HG02852 (cell line): Measurements from ENCODE around the gene TRIM47.
"Not testable (repeated sequence)": the region's sequence is repeated elsewhere in the genome, so short reads cannot be mapped to it uniquely, and the experiment has no call there.

Source experiments
- ATAC-seq: cut with Tn5 transposase; IDR thresholded peaks from one replicate; pipeline ENCODE4 v1.9.1; 2021; ENCODE audit warnings: mild to moderate bottlenecking, moderate library complexity; ENCODE audit not compliant: unreplicated experiment

The TRIM47 gene

DNA sequence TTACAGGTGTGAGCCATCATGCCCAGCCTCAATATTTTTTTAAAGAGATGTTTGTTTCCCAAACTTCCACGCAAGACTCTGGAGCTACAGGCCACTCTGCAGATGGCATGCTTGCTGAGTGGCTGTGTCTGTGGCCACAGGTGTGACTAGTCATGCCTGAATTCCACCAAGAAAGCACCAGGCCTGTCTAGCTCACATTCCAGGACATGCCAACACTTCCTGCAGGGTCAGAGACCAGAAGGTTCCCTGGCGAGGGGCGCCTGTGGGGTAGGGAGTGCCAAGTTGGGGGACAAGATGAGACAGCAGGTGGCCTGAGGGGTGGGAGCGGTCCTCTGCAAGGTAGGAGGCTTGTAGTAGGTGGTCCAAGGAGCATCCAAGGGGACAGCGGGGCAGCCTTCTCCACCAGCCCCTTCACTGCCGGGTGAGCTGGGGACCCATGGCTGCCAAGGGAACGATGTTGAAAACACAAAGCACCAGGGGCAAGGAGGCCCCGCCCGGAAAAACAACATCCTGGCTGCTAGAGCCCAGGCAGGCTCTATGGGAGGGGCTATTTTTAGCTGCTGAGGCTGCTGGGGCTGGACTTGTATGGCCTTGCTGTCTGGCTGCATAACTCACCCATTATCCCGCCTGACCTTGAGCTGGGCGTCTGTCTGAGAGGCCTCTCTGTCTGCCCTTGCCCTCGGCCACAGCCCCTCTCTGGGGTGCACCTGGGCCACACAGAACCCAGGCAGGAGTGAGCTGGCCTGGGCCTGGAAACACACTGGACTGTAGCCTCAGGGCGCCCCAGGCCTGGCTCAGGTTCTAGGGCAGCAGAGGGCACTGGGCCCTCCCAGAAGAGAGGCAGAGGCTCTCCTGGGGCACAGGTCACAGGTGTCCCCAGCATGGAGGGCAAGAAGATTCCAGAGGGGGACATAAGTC, 5.7 kb downstream of the TRIM47 start:
- ATAC-seq: no peak

DNA sequence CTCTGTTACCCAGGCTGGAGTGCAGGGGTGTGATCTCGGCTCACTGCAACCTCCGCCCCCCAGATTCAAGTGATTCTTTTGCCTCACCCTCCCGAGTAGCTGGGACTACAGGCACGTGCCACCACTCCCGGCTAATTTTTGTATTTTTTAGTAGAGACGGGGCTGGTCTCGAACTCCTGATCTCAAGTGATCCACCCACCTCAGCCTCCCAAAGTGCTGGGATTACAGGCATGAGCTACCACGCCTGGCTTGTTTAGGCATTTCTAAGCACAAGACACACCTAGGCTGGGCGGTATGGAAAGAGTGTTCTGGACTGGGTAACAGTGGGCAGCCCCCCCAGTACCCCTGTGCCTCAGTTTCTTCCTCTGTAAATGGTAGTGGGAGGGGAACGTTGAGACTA, 8.2 kb downstream of the TRIM47 start:
- ATAC-seq: not testable (repeated sequence)

DNA sequence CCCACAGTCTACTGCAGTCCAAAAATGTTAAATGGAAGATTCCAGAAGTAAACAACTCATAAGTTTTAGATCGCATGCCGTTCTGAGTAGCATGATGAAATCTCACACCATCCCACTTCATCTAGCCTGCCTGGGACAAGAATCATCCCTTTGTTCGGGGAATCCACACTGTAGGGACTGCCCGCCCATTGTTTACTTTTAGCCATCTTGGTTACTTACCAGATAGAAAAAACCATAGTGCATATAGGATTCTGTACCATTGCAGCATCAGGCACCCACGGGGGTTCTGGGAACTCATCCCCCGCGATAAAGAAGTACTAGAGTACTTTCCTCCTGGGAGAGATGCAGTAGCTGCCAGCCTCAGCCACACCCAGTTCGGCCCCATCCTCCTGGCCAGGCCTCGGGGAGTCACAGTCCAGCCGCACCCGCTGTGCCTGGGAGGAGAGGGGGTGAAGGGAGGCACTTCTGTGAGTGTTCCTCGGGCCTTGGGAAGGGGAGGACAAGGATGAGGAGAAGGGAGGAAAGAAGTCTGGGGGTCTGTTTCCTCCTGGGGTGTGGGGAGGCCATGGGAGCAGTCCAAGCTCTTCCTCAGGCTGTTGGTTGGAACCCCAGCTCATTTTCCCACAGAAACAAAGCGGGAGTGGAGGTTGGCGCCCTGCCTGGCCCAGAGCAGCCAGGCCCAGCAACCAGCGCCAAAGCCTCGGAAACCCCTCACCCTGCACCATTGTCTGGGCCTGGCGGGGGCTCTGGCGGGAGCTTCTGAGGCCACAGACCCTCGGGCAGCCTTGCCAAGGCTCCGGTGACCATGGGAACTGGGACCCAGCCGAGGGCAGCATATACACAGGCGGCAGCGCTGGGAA, 8.9 kb downstream of the TRIM47 start:
- no peak for ATAC-seq

DNA sequence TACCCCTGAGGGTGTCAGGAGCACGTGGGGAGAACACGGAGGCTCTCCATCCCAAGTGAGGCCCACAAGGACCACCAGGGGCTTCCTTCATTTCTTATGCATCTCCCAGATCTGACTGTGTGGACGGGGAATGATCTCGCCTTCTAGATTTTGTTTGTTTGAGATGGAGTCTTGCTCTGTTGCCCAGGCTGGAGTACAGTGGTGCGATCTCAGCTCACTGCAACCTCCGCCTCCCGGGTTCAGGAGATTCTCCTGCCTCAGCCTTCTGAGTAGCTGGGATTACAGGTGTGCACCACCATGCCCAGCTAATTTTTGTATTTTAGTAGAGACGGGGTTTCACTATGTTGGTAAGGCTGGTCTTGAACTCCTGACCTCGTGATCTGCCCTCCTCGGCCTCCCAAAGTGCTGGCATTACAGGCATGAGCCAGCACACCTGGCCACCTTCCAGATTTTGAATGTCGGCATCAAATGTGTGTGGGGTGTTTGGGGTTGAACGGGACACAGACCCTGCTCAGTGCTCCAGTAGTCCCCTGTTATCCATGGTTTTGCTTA, 9.6 kb downstream of the TRIM47 start:
- ATAC-seq: not testable (repeated sequence)

DNA sequence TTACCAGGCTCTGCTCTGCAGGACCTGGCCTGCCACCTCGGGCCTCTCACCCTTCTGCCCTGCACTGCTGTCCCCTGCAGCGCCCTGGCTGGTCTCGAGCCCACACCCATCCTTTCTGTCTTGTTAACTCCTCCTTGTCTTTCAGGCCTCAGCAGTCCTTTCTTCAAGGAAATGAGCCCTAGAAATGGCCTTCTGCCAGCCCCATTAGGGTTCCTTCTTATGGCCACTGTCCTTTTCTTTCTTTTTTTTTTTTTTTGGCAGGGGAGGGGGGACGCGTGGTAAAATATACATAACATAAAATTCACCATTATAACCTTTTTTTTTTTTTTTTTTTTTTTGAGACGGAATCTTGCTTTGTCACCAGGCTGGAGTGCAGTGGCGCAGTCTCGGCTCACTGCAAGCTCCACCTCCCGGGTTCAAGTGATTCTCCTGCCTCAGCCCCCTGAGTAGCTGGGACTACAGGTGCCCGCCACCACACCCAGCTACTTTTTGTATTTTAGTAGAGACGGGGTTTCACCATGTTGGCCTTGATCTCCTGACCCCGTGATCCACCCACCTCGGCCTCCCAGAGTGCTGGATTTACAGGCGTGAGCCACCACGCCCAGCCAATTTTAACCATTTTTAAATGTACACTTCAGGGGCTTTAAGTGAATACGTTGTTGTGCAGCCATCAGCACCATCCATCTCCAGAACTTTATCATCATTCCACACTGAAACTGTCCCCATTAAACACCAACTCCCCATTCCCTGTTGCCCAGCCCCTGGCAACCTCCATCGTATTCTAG, 12.8 kb downstream of the TRIM47 start:
- not testable (repeated sequence) for ATAC-seq

DNA sequence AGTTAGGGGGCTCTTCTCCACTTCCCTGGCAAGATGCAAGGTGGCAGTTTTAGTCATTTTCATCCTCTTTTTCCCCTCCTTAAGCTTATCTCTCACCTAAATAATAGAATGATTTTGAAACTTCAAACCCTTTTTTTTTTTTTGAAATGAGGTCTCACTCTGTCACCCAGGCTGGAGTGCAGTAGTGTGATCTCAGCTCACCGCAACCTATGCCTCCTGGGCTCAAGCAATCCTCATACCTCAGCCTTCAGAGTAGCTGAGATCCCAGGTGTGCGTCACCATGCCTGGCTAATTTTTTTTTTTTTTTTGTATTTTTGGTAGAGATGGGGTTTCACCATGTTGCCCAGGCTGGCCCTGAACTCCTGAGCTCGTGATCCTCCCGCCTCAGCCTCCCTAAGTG, 13.5 kb downstream of the TRIM47 start:
- ATAC-seq: peak; percentile 6

DNA sequence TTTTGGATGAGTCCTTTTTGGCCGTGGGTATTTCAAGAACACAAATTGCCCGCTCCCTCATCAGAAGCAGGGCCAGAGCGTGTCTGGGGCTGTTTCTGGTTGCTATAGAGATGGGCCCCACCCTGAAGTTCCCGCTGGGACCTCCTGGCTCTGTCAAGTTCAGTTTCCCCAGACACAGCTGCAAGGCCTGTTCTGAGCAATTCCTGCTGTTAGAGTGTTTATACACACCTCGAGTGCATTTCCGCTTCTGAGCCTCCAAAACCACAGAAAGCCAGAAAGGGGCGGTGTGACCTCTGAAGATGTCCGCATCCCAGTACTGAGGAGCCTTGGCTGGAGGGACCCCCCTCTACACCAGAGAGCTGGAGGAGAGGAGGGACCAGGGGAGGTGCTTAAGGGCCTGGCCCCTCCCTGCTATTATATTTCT, 13.9 kb downstream of the TRIM47 start:
- ATAC-seq: peak; percentile 87

DNA sequence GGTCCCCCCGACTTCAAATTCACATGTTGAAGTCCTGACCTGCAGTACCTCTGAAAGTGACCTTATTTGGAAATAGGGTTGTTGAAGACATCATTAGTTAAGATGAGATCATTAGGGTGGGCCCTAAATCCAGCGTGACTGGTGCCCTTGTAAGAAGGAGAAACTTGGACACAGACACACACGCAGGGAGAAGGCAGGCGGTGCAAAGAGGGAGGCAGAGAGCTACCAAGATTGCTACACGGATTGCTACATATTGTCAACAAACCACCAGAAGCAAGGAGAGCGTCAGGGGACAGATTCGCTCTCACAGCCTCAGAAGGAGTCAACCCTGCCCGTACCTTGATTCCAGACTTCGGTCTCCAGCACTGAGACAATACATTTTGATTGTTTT, 16.5 kb downstream of the TRIM47 start:
- no peak for ATAC-seq

DNA sequence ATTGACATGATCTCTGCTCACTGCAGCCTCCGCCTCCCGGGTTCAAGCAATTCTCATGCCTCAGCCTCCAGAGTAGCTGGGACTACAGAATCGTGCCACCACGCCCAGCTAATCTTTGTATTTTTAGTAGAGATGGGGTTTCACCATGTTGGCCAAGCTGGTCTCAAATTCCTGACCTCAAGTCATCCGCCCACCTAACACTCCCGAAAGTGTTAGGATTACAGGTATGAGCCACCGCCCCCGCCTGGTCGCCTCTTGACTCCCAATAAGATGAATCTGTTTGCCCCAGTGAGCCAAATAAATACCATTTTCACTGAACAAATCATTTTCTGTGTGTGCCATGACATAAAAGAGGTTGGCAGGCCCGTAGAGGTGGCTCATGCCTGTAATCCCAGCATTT, 19.0 kb downstream of the TRIM47 start:
- ATAC-seq: not testable (repeated sequence)

DNA sequence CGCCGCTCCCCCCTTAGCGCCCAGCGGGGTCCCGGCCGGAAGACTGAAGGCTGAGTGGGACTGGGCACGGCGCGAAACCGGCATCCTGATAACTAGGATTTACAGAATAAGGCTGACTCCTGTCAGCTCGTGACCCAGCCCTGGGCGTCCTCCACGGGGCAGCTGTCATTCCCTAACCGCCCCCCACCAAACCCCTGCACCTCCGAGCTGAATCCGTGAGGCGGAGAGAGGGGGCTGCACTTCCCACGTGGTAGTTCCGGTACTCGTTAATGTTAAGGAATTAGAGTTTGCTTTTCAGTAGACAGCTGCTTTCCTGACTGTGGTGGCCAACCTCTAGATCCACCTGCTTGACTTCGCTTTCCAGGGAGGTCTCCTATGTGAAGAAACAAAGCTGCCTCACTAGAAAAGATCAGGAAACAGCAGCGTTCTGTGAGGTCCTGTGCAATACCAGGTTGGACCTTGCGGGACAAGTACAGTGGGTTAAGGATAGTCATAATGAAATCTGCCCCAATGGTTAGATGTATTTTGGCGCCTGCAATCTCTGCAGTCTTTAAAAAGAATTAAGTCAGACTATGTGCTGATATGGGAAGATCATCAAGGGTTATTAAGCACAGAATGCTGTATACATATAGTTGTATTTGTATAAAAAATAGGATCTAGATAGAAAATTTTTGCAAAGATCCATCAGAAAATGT, 22.2 kb downstream of the TRIM47 start:
- no peak for ATAC-seq

DNA sequence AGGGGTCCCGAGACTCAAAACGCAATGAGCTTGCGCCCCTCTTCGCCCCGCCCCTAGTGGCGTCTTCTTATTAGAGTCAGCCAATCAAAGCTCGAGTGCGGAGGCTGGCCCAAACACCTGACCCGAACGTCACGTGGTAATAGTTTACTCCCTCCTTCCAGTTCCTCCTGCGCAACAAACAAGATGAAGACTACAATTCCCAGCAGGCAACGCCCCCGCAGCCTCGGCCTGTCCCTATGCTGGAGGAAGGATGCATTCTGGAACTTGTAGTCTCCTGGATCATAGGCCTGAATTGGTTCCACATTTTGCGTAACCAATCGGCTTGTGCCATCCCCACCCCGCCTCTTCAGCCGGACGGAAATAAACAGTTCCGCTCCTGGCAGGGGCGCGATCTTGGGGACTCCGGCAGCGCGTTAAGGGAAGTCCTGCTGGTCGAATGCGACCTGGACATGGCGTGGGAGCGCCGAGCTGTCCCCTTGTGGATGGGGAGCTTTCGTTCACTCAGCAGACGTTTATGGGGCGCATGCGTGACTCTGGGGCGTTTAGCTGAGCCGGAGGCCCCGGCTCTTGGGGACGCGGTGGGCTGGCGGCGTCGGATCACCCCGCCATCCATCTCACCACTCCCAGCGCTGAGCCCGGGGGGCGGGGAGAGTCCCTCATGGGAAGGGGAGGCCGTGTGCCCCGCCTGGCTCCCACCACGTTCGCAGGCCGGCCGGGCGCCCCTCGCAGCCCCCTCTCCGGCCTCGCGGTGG, 22.9 kb downstream of the TRIM47 start, which contains the start of gene WBP2:
Gene WBP2, minus strand, starts transcription at position 26 of the 752 bp plus-strand sequence. CDS start 38 bp downstream, outside the sequence.
- ATAC-seq: peak; percentile 82

DNA sequence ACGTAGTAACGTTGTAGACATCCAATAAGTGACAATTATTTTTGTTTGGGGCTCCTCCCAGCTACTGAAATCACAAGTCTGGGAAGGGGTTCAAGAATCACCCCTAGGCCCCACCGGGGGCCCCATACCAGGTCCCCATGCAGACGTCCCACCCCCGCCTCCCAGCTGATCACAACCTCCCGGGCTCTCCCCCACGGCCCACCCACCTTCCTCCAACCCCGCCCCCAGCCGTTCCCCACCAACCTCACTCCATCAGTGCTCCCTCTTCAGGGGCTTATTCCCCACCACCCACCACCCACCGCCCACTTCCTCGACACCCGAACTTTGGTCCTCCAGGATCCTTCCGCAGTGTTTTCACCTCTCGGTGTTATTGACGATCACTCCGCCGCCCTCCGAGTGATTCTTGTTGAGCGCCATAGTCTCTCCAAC, 23.5 kb downstream of the TRIM47 start:
- no peak for ATAC-seq

DNA sequence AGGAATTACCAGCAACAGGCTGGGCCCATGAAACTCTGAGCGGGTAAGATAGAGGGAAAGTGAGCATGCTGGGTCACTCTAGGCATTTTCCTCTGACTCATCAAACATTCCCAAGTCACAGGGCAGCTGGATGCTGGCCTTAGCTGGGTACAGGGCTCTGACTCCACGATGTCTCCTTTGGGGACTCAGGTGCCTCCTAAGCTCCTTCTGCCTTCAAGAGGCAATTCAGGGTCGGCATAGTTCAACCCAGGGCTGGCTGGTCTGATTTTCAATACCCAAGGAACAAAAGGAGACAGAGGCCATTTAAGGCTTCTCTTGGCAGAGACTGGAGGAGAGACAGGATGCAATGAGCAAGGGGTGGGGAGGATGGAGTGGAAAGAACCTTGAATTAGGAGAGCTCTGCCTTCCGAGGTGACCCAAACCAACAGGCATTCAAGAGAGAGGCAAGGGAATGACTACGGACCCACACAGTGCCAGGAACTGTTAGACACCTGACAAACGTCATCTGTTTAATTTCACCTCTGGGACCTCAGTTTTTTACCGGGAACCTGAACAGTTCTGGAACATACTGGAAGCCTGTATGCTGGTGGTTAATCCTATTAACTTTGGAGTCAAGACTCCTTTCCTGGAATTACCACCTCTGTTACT, 24.2 kb downstream of the TRIM47 start:
- ATAC-seq: no peak

DNA sequence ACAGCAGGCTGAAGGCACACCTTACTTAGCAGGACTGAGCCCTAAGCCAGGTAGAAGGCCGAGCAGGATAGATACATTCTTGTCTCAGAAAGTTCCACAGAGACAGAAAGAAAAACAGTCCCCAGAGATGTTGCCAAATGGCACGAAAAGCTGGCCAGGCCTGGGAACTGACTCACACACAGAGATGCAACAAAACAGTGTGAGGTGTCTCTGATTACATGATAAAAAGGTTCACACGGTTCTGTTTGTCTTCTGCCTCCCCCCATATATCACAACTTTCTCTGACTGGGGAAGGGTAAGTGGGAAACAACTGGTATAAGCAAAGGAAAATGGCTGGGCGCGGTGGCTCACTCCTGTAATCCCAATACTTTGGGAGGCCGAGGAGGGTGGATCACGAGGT, 24.9 kb downstream of the TRIM47 start:
- no peak for ATAC-seq

DNA sequence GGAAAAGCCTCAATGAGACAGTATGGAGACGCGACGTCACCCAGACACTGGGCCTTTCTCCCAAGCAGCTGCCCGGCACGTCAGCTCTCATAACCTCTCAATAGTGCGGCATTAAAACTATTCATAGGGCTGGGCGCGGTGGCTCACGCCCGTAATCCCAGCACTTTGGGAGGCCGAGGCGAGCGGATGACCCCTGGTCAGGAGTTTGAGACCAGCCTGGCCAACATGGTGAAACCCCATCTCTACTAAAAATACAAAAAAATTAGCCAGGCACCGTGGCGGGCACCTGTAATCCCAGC, 26.7 kb downstream of the TRIM47 start:
- ATAC-seq: not testable (repeated sequence)

DNA sequence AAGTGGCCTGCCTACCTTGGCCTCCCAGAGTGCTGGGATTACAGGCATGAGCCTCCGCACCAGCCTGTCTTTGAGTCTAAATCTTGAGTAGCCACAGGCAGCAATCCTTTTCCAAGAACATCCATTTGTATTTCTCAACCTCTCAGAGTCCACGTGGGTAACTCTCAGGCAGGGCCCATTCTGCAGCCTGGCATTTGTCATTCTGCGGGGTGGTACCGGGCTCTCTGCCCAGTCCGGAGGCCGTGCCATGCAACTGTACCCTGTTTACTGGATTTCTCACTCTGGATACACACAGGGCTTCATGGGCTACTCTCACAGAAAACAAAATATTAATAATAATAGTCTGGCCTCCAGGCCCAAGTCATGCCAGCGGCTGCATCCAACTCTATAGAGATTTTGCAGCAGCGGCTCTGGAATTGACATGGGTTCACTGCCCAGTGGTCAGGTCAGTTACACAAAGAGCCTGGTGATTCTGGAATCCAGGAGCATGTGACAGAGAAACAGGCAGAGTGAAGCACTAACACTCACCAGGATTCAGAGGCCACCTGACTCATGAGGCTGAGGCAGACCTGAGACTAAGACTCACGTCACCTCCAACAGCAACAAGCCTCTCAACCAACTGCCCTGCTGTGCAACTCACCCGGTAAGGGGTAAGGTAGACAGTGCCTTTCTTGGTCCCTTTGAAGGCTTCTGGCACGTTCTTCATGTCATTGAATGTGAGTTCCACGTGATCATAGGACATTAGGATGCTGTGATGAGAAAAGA, 27.3 kb downstream of the TRIM47 start:
- no peak for ATAC-seq

DNA sequence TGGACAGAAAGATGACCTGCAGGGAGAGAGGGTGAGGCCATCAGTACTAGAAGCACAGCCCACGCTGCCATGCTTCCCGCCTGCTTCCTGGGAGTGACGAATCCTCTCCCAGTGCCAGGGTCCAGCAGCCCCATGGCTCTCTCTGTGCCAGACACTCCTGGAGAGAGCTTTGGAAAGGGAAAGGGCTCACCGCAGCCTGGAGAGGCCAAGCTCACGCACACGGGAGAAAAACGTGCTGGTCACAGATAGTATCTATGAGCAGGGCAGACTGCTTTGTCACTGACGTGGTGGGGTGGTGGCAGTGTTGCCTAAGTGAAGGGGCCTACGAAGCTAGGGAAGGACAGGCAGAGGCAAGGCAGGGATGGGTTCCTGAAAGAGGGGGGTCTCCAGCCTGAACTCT, 28.7 kb downstream of the TRIM47 start:
- no peak for ATAC-seq

DNA sequence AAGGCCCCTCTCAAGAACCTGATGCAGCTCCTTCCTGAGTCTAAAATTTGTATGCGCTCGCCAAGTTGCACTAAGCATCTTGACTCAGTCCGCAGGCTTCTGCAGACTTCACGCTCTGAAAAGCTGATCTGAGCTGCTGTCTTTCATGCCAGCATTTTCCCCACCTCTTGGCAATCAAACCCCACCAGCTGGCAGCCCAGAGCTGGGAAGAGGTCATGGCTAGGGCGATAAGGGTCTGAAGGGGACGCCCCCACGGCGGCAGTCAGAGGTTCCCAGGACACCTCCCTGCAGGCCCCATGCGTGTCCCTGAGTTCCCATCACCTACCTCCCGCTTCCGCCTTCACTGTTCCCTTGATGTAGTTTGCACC, 29.1 kb downstream of the TRIM47 start:
- no peak for ATAC-seq
